Endodermal cell (in vitro differentiated cells): ENCODE results near the gene TOR1A. TPM values are rescaled to one million over a fixed set of nuclear protein-coding genes. Genes with fewer than 3 reads are reported as not detected.

Experiments used
- DNase-seq: peaks from one replicate; pipeline ENCODE4 v3.0.0-alpha.2; 2017
- H3K27ac ChIP-seq: 2 replicates; pipeline ENCODE4 v1.5.1; 2013; ENCODE audit warnings: mild to moderate bottlenecking, low read depth, low read length, moderate library complexity
- H3K27me3 ChIP-seq: 2 replicates; pipeline ENCODE4 v1.6.1; 2013; ENCODE audit warnings: mild to moderate bottlenecking, low read length, moderate library complexity; ENCODE audit not compliant: insufficient read depth, control insufficient read depth, poor library complexity, severe bottlenecking
- H3K36me3 ChIP-seq: 2 replicates; pipeline ENCODE4 v1.7.0; 2013; ENCODE audit warnings: mild to moderate bottlenecking, low read length, moderate library complexity; ENCODE audit not compliant: control insufficient read depth, insufficient read depth
- H3K4me1 ChIP-seq: one replicate; pipeline ENCODE4 v1.7.0; 2013; ENCODE audit warnings: low read length; ENCODE audit not compliant: control insufficient read depth, insufficient read depth
- H3K4me3 ChIP-seq: 2 replicates; pipeline ENCODE4 v1.5.1; 2013; ENCODE audit warnings: mild to moderate bottlenecking, low read length, moderate library complexity
- H3K9ac ChIP-seq: 2 replicates; pipeline ENCODE4 v1.6.1; 2013; ENCODE audit warnings: mild to moderate bottlenecking, low read length, moderate library complexity; ENCODE audit not compliant: poor library complexity, severe bottlenecking; ENCODE audit errors: extremely low read depth
- H3K9me3 ChIP-seq: 2 replicates; pipeline ENCODE4 v1.6.1; 2013; ENCODE audit warnings: mild to moderate bottlenecking, low read length, moderate library complexity; ENCODE audit not compliant: control insufficient read depth
- H3K27ac Mint-ChIP-seq: 2 replicates; pipeline ENCODE4 v1.8.0; 2020; ENCODE audit warnings: mixed read lengths
- H3K27me3 Mint-ChIP-seq: 2 replicates; pipeline ENCODE4 v1.8.0; 2021; ENCODE audit warnings: mild to moderate bottlenecking, mixed read lengths; ENCODE audit not compliant: insufficient read depth
- H3K36me3 Mint-ChIP-seq: 2 replicates; pipeline ENCODE4 v1.8.0; 2020; ENCODE audit warnings: low read depth, mixed read lengths
- H3K4me1 Mint-ChIP-seq: 2 replicates; pipeline ENCODE4 v1.8.0; 2020; ENCODE audit warnings: mixed read lengths
- H3K4me3 Mint-ChIP-seq: 2 replicates; pipeline ENCODE4 v1.8.0; 2020; ENCODE audit warnings: mild to moderate bottlenecking, moderate library complexity, mixed read lengths
- H3K9me3 Mint-ChIP-seq: 2 replicates; pipeline ENCODE4 v1.8.0; 2020; ENCODE audit warnings: mild to moderate bottlenecking, mixed read lengths
- CTCF ChIP-seq: fragments of 200-600 bp; sonication (generic); conservative IDR thresholded peaks from 2 replicates; pipeline ENCODE4 v1.5.0; 2021; ENCODE audit warnings: antibody characterized with exemption, mild to moderate bottlenecking
- WGBS, 2 experiments: methylation state at CpG; one replicate each; pipeline versions ENCODE4 v1.1.5 to v1.1.7; 2013; ENCODE audit warnings: missing lambda C conversion rate in 2 of 2, mixed read lengths in 1 of 2; ENCODE audit not compliant: insufficient coverage in 1 of 2, insufficient read length in 1 of 2; 5-methylcytosine and 5-hydroxymethylcytosine counted together
- total RNA-seq, 2 donors: library from RNA; stranded (reverse); fragmentation: NEBNext Ultra II Directional in 1 of 2; extraction: Animal tissue kit (Norgen Biotek cat#: 25700) in 1 of 2; gene quantifications; 2 replicates in 1 of 2; 3 replicates in 1 of 2; pipeline ENCODE4 v1.2.1, GENCODE V29; 2021

TOR1A gene
- total RNA-seq, 2 donors from 2014 or later: 48.4 to 49.9 TPM

GRCh38 chr9:129858167-129858962, 34.4 kb upstream of the TOR1A start:
- no peaks in the 10 kb centered on the region for H3K4me1 Mint-ChIP-seq
- H3K27me3 ChIP-seq: no peaks in the 10 kb centered on the region
- peaks cover 24% of the 10 kb centered on the region for H3K36me3 ChIP-seq
- peaks cover 44% of the 10 kb centered on the region for H3K36me3 Mint-ChIP-seq
- 81 to 82% methylated on average over 7 to 11 of the region's 11 CpGs for WGBS, 2 experiments
- H3K27ac ChIP-seq: no peak overlapping the region
- H3K4me3 Mint-ChIP-seq: no peak overlapping the region
- H3K4me1 ChIP-seq: no peaks in the 10 kb centered on the region
- H3K27ac Mint-ChIP-seq: no peak overlapping the region
- no peaks in the 10 kb centered on the region for H3K9me3 Mint-ChIP-seq
- DNase-seq: no peak
- H3K27me3 Mint-ChIP-seq: no peaks in the 10 kb centered on the region
- no peaks in the 10 kb centered on the region for H3K9me3 ChIP-seq
- no peak overlapping the region for H3K9ac ChIP-seq
- no peak overlapping the region for H3K4me3 ChIP-seq
- no peak for TF ChIP-seq CTCF

- peaks cover 31% of the 10 kb centered on the region for H3K36me3 ChIP-seq
- H3K9me3 ChIP-seq: no peaks in the 10 kb centered on the region
- no peaks in the 10 kb centered on the region for H3K4me1 ChIP-seq
- no peak overlapping the region for H3K4me3 ChIP-seq
- no peak for TF ChIP-seq CTCF
- no peak overlapping the region for H3K27ac ChIP-seq
- no peaks in the 10 kb centered on the region for H3K9me3 Mint-ChIP-seq
- no peaks in the 10 kb centered on the region for H3K4me1 Mint-ChIP-seq
- H3K27me3 ChIP-seq: no peaks in the 10 kb centered on the region
- H3K9ac ChIP-seq: no peak overlapping the region
- no peak for DNase-seq
- no peak overlapping the region for H3K4me3 Mint-ChIP-seq
- no peak overlapping the region for H3K27ac Mint-ChIP-seq
- 95 to 100% methylated on average over 4 to 7 of the region's 7 CpGs for WGBS, 2 experiments
- peaks cover 45% of the 10 kb centered on the region for H3K36me3 Mint-ChIP-seq
- H3K27me3 Mint-ChIP-seq: no peaks in the 10 kb centered on the region
Observed at GRCh38 chr9:129857207-129857606, 33.3 kb upstream of the TOR1A start.

GRCh38 chr9:129854588-129855110, 30.7 kb upstream of the TOR1A start:
- Mint-ChIP-seq H3K27me3 (no peaks in the 10 kb centered on the region), H3K9me3 (no peaks in the 10 kb centered on the region), H3K36me3 (peaks cover 49% of the 10 kb centered on the region), H3K4me1 (no peaks in the 10 kb centered on the region), H3K4me3 (no peak overlapping the region), H3K27ac (no peak overlapping the region)
- no peaks in the 10 kb centered on the region for H3K4me1 ChIP-seq
- no peak for DNase-seq
- no peak overlapping the region for H3K9ac ChIP-seq
- no peak for TF ChIP-seq CTCF
- H3K27ac ChIP-seq: no peak overlapping the region
- H3K27me3 ChIP-seq: no peaks in the 10 kb centered on the region
- WGBS, 2 experiments: 80 to 95% methylated on average over 1 to 4 of the region's 4 CpGs
- H3K36me3 ChIP-seq: peaks cover 34% of the 10 kb centered on the region
- H3K9me3 ChIP-seq: no peaks in the 10 kb centered on the region
- H3K4me3 ChIP-seq: no peak overlapping the region
